Lower leg skin (tissue), 3 donors: ENCODE data around the gene AUTS2.

Experiments used
- CTCF ChIP-seq, 3 donors: fragments of 450-650 bp; IDR thresholded peaks; one replicate each; pipeline ENCODE4 v1.5.1; 2016; ENCODE audit warnings: antibody characterized with exemption in 3 of 3, mild to moderate bottlenecking in 3 of 3, moderate library complexity in 2 of 3
- POLR2A ChIP-seq, 2 donors: fragments of 450-650 bp; IDR thresholded peaks; one replicate each; pipeline ENCODE4 v1.6.1; 2016 to 2017; ENCODE audit warnings: antibody characterized with exemption in 2 of 2, mild to moderate bottlenecking in 1 of 2, moderate library complexity in 1 of 2

DNA sequence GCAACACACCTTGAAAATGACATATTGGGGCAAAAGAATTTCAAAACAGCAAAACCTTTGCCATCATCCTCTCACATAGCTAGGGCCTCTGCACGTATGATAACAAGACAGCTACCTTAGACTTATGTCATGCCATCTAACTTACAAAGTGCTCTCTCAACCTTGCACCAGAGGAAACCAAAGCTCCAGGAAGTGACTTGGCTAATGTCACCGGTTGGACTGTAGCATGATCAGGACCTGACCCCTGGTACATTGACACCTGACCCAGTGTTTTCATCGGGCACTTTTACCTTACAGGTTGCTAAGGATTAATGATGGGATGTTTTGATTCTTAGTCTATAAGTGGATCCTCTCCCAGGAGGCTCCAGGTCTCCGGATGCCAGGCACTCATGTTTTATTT lies 1003.8 kb downstream of the AUTS2 start:
- TF ChIP-seq CTCF (IDR thresholded peaks at IDR 0.05) (no peak), POLR2A (IDR thresholded peaks at IDR 0.05) (no peak)
